Measurements from ENCODE around the gene SLIT3.

The SLIT3 gene

GRCh38 chr5:168707716-168708695 is 592.9 kb downstream of the SLIT3 start:
- no peak for DNase-seq (ENCODE audit: low read depth, low spot score)

- DNase-seq (ENCODE audit: low read depth, low spot score): peak; percentile 77
Measured at GRCh38 chr5:168706655-168707069, 594.3 kb downstream of the SLIT3 start.

DNA sequence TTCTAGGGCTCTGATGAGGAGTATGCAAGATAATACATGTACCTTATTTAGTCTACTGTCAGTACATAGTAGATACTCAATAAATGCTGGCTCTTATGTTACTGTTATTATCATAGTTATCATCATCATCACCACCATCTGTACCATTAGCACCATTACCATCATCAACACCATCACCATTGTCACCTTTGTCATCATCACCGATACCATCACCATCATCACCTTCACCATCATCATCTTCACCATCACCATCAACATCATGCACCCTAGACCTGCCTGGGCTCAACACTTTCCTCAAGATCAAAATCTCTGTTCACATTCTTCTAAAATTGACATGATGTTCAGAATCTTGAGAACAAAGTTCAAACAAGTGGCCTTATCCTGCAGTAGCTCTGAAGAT is 595.6 kb downstream of the SLIT3 start:
- no peak for DNase-seq (ENCODE audit: low read depth, low spot score)

- no peak for DNase-seq (ENCODE audit: low read depth, low spot score)
Measured at GRCh38 chr5:168702511-168702910, 598.4 kb downstream of the SLIT3 start.

DNA sequence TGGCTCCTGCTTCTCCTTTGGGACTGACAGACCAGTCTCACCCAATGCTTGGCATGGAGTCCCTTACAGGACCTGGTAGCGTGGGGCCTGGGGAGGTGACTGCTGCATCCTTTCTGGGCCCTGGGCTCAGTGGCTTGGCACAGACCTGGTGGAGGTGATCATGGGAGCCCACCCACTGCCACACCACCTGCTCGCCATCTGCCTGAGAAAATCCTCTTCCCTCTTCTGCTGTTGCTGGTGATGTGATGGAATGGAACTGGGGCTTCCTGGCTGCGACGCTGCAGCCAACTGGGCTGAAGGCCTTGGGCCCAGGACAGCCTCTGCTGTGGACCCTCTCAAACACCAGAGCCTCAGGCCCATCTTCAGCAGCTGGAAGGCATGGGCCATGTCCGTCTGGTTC is 599.3 kb downstream of the SLIT3 start:
- no peak for DNase-seq (ENCODE audit: low read depth, low spot score)

DNA sequence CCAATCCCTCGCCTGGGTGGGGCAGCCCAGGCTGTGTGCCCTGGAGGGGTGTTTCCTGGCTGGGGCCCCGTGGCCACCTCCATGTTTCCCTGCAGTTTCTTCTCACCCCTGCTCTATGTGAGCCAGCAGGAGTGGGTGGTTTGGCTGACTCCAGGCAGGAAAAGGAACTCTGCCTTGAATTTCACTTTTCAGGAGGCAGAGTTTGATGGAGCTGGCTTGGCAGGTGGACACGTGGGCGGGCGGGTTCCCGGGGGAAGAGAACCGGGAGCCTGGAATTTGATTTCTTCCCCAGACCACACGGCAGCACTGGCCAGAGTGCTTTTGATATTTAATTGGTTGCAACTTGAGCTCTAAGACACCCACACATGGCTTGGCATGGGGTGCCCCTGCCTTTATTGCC is 601.9 kb downstream of the SLIT3 start:
- DNase-seq (ENCODE audit: low read depth, low spot score): peak; percentile 39

DNA sequence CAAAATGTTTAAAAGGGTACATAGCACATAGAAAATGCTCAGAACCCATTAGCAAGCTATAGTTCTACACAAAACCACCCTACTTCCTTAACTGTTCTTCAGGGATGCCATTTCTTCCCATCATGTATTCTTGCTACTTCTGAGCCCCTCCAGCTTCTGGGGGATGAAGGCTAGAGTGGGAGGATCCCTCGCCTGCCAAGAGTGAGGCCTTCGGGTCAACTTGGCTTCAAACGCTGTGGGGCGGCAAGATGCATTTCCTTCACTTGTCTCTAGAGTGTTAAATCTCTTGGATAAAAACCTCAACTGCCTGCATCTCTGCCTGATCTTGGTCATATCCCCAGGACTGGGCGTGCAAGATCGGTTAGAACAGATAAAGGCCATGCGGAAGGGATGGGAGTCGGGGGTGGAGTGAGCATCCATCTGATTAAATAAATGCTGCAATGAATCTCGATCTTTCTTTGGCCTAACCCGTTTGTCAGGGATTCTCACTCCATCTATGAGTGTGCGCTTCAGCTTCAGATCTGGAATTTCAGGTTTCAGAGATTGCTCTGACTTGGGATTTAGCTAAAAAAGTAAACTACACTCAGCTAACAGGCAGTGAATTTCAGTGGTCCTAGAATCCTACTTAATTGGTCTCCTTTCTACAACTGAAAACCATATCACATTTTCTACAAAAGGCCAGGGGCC is 603.8 kb downstream of the SLIT3 start:
- no peak for DNase-seq (ENCODE audit: low read depth, low spot score)

DNA sequence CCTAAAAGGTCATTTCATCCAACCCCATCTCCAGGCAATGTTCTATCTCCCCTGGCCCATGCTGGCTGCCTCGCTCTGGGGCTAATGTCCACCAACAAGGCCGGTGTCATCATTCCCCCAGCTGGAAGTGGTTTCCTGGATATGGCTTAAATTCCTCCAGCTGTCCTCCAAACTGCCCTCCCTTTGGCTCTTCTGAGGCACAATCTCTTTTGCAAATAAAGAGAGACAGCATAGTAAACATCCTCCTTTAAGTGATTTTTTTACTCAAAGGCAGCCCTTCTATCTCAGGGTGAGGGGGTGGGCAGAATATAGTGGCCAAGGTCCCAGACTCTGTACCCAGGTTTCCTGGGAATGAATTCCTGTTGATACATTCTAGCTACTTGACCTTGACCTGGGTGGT is 604.3 kb downstream of the SLIT3 start:
- DNase-seq (ENCODE audit: low read depth, low spot score): no peak

- DNase-seq (ENCODE audit: low read depth, low spot score): no peak
Measured at GRCh38 chr5:168695301-168695835, 605.6 kb downstream of the SLIT3 start.

- DNase-seq (ENCODE audit: low read depth, low spot score): no peak
Measured at GRCh38 chr5:168694289-168694688, 606.6 kb downstream of the SLIT3 start.

DNA sequence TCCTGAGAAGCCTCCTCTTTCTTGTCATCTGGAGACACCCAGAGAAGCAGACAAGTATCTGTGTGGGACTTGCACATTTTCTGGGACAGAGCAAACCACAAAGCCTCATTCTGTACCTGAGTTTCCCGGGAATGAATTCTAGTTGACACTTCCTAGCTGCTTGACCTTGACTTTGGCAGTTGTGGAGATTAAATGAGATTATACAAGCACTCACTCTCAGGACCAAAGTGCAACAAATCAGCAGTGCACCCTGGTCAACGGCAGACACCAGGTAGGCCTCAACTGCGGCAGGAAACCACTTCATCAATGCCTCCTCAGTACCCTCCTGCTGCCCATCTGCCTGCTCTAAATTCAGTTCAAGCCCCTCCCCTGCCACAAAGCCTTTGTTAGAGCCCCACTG is 607.1 kb downstream of the SLIT3 start:
- no peak for DNase-seq (ENCODE audit: low read depth, low spot score)

DNA sequence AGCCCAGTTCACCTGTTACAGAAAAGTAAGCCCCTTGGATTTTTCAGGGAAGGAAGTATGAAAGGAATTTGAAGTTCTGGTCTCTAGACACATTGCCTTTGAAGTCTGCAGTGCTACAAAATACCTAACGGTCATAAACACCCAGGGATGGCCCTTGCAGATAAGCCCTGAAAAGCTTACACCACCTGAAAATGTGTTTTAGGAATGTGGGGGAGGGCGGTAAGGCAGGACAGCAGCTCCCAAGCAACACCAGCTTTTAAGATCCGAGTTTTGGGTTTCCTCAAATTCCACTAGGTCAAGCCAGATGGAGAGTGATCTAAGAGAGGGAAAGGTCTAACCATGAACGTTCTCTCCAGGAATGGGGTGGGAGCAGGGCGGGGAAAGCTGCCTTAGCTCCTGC is 607.6 kb downstream of the SLIT3 start:
- no peak for DNase-seq (ENCODE audit: low read depth, low spot score)

- DNase-seq (ENCODE audit: low read depth, low spot score): no peak
Measured at GRCh38 chr5:168691891-168692290, 609.0 kb downstream of the SLIT3 start.

DNA sequence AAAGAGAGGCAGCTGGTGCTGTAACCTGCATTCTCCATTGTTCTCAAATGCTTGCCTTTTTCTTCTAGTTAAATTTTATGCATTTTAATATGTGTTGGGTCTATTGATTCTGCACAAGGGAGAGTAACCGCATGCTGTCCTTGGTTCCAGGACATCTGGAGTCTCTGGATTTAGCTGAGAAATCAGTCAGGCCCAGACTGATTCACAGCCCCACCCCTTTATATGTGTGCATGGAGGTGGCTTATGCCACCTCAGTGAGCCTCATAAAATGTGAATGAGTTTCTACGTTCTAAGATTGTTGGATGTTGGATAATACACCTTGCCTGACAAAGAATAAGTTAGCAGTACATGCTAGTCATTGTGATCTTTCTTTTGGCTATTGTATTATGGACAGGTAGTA is 611.7 kb downstream of the SLIT3 start:
- DNase-seq (ENCODE audit: low read depth, low spot score): no peak

GRCh38 chr5:168686837-168687236 is 614.1 kb downstream of the SLIT3 start:
- DNase-seq (ENCODE audit: low read depth, low spot score): no peak

- DNase-seq (ENCODE audit: low read depth, low spot score): no peak
Measured at GRCh38 chr5:168685566-168685965, 615.4 kb downstream of the SLIT3 start.

DNA sequence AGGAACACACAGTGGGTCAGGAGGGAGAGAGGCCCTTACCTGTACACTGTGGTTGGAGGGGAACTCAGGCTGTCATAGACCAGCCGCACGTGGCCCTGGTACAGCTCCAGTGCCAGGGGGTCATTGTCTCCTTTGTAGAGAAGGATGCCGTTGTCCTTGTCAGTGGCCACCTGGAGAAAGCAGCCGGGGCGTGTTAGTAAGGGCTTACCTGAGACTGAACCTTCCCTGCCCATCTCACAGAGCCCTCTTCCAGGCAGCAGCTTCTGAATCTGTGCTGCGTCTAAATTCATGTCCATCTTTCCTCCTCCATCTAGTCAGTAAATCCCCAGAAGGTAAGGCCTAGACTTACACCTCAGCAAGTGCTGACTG is 617.0 kb downstream of the SLIT3 start:
- DNase-seq (ENCODE audit: low read depth, low spot score): no peak

- DNase-seq (ENCODE audit: low read depth, low spot score): no peak
Measured at GRCh38 chr5:168683247-168683926, 617.6 kb downstream of the SLIT3 start.

- DNase-seq (ENCODE audit: low read depth, low spot score): no peak
Measured at GRCh38 chr5:168681556-168682183, 619.3 kb downstream of the SLIT3 start.

DNA sequence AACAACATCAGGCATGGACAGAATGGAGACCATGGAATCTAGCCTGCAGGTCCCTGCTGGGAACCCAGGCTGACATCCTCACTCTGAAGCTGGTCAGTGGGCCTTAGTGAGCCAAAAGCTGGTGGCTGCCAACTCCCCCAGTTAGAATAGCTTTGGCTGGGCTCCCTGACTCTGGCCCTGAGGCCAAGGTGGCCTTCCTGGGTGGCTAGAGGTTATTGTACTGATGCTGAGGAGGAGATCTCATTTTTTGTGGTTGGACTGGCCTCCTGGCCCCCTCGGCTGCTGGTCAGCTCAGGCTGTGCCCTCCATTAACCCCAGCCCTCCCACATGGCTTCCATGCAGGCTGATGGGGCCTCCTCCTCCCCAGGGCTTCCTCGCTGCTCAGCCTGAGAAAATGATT is 620.5 kb downstream of the SLIT3 start:
- no peak for DNase-seq (ENCODE audit: low read depth, low spot score)

GRCh38 chr5:168679515-168679920 is 621.4 kb downstream of the SLIT3 start:
- peak; percentile 88 for DNase-seq (ENCODE audit: low read depth, low spot score)

- DNase-seq (ENCODE audit: low read depth, low spot score): no peak
Measured at GRCh38 chr5:168676501-168676900, 624.4 kb downstream of the SLIT3 start.
